Endodermal cell (in vitro differentiated cells): ENCODE data around the gene GGTLC2. TPM values are rescaled to one million over a fixed set of nuclear protein-coding genes. Genes with fewer than 3 reads are reported as not detected.

Experiments
- DNase-seq: peaks from one replicate; pipeline ENCODE4 v3.0.0-alpha.2; 2017
- H3K27ac ChIP-seq: 2 replicates; pipeline ENCODE4 v1.5.1; 2013; ENCODE audit warnings: mild to moderate bottlenecking, low read depth, low read length, moderate library complexity
- H3K27me3 ChIP-seq: 2 replicates; pipeline ENCODE4 v1.6.1; 2013; ENCODE audit warnings: mild to moderate bottlenecking, low read length, moderate library complexity; ENCODE audit not compliant: insufficient read depth, control insufficient read depth, poor library complexity, severe bottlenecking
- H3K36me3 ChIP-seq: 2 replicates; pipeline ENCODE4 v1.7.0; 2013; ENCODE audit warnings: mild to moderate bottlenecking, low read length, moderate library complexity; ENCODE audit not compliant: control insufficient read depth, insufficient read depth
- H3K4me1 ChIP-seq: one replicate; pipeline ENCODE4 v1.7.0; 2013; ENCODE audit warnings: low read length; ENCODE audit not compliant: control insufficient read depth, insufficient read depth
- H3K4me3 ChIP-seq: 2 replicates; pipeline ENCODE4 v1.5.1; 2013; ENCODE audit warnings: mild to moderate bottlenecking, low read length, moderate library complexity
- H3K9ac ChIP-seq: 2 replicates; pipeline ENCODE4 v1.6.1; 2013; ENCODE audit warnings: mild to moderate bottlenecking, low read length, moderate library complexity; ENCODE audit not compliant: poor library complexity, severe bottlenecking; ENCODE audit errors: extremely low read depth
- H3K9me3 ChIP-seq: 2 replicates; pipeline ENCODE4 v1.6.1; 2013; ENCODE audit warnings: mild to moderate bottlenecking, low read length, moderate library complexity; ENCODE audit not compliant: control insufficient read depth
- H3K27ac Mint-ChIP-seq: 2 replicates; pipeline ENCODE4 v1.8.0; 2020; ENCODE audit warnings: mixed read lengths
- H3K27me3 Mint-ChIP-seq: 2 replicates; pipeline ENCODE4 v1.8.0; 2021; ENCODE audit warnings: mild to moderate bottlenecking, mixed read lengths; ENCODE audit not compliant: insufficient read depth
- H3K36me3 Mint-ChIP-seq: 2 replicates; pipeline ENCODE4 v1.8.0; 2020; ENCODE audit warnings: low read depth, mixed read lengths
- H3K4me1 Mint-ChIP-seq: 2 replicates; pipeline ENCODE4 v1.8.0; 2020; ENCODE audit warnings: mixed read lengths
- H3K4me3 Mint-ChIP-seq: 2 replicates; pipeline ENCODE4 v1.8.0; 2020; ENCODE audit warnings: mild to moderate bottlenecking, moderate library complexity, mixed read lengths
- H3K9me3 Mint-ChIP-seq: 2 replicates; pipeline ENCODE4 v1.8.0; 2020; ENCODE audit warnings: mild to moderate bottlenecking, mixed read lengths
- WGBS, 2 experiments: methylation state at CpG; one replicate each; pipeline versions ENCODE4 v1.1.5 to v1.1.7; 2013; ENCODE audit warnings: missing lambda C conversion rate in 2 of 2, mixed read lengths in 1 of 2; ENCODE audit not compliant: insufficient coverage in 1 of 2, insufficient read length in 1 of 2; 5-methylcytosine and 5-hydroxymethylcytosine counted together
- total RNA-seq, 2 donors: library from RNA; stranded (reverse); fragmentation: NEBNext Ultra II Directional in 1 of 2; extraction: Animal tissue kit (Norgen Biotek cat#: 25700) in 1 of 2; gene quantifications; 2 replicates in 1 of 2; 3 replicates in 1 of 2; pipeline ENCODE4 v1.2.1, GENCODE V29; 2021
- TF ChIP-seq, protein P1 (sequence below): fragments of 200-600 bp; sonication (generic); conservative IDR thresholded peaks from 2 replicates; pipeline ENCODE4 v1.5.0; 2021; ENCODE audit warnings: antibody characterized with exemption, mild to moderate bottlenecking

Gene GGTLC2
- total RNA-seq, 2 donors from 2014 or later: not detected

DNA sequence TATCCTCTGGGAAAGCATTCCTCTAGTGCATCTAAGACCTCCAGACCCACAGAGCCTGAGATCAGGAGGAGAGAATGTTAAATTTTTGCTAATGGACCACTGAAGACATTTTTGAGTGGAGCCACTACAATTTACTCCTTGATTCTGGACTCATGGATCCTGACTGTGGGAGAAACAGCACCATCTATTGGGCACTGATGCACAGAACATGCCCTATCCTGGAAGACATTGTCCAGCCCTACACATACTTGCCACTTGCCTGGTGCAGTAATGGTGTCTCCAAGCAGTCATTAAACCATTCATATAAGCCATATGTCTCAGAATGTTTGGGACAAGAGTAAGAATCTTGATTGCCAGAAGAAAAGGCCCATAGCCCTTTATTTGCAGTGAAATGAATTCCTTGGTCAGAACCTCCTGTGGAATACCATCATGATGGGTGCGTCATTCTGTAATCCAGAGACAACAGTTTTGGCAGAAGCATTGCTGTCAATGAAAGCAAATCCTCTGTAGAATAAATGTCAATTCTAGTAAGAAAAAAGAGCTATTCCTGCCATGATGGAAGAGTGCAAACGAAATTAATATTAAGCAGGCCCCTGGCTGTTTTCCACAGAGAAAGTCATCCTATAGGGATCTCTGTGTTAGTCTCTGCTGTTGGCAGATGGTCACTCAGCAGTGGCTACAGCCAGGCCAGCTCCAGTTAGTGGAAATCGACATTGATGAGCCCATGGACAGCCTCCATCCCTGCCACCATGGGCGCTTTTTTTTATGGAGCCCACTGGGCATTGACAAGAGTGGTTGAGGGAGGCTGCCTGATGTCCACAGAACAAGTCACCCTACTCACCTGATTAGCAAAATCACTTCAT lies 43.5 kb downstream of the GGTLC2 start:
- no peaks in the 10 kb centered on the region for H3K9me3 Mint-ChIP-seq
- H3K36me3 ChIP-seq: no peaks in the 10 kb centered on the region
- no peak overlapping the region for H3K4me3 ChIP-seq
- no peaks in the 10 kb centered on the region for H3K36me3 Mint-ChIP-seq
- peak; percentile 73 for DNase-seq
- H3K27me3 ChIP-seq: peaks cover 9% of the 10 kb centered on the region
- no peaks in the 10 kb centered on the region for H3K4me1 Mint-ChIP-seq
- H3K4me1 ChIP-seq: no peaks in the 10 kb centered on the region
- 76 to 100% methylated on average over 1 to 4 of the region's 4 CpGs for WGBS, 2 experiments
- H3K9ac ChIP-seq: no peak overlapping the region
- H3K27ac Mint-ChIP-seq: no peak overlapping the region
- H3K4me3 Mint-ChIP-seq: no peak overlapping the region
- no peaks in the 10 kb centered on the region for H3K9me3 ChIP-seq
- TF ChIP-seq, protein P1, sequence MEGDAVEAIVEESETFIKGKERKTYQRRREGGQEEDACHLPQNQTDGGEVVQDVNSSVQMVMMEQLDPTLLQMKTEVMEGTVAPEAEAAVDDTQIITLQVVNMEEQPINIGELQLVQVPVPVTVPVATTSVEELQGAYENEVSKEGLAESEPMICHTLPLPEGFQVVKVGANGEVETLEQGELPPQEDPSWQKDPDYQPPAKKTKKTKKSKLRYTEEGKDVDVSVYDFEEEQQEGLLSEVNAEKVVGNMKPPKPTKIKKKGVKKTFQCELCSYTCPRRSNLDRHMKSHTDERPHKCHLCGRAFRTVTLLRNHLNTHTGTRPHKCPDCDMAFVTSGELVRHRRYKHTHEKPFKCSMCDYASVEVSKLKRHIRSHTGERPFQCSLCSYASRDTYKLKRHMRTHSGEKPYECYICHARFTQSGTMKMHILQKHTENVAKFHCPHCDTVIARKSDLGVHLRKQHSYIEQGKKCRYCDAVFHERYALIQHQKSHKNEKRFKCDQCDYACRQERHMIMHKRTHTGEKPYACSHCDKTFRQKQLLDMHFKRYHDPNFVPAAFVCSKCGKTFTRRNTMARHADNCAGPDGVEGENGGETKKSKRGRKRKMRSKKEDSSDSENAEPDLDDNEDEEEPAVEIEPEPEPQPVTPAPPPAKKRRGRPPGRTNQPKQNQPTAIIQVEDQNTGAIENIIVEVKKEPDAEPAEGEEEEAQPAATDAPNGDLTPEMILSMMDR: peak; percentile 84
- H3K27me3 Mint-ChIP-seq: peaks cover 47% of the 10 kb centered on the region
- H3K27ac ChIP-seq: no peak overlapping the region

DNA sequence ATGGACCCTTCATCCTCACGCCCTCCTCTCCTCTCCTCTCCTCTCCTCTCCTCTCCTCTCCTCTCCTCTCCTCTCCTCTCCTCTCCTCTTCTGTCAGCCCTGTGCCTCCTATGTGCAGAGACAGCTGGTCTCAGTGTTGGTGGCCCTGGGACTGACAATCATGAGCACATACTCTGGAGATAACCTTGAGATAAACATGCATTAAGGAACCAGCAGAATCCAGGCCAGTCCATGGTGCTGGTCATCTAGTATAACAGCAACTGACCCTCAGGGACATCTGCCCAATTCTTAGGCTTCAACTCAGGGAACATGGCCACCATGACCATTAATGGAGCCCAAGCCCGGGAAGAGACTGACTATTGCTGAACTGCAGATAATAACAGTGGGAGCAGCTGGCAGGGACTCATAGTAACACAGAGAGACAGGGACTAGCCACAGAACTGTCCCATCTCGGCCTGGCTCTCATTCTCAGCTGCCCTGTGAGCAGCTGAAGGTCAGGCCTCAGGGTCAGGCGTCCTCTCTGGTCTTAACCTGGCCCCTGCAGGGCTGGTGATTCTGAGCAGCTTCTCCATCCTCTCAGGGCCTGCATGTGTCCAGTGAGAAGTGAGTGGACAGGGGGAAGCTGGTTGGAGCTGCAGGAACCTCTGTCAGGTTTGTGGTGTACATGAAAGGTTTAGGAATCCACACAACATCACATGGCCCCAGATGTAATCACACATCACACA lies 45.4 kb downstream of the GGTLC2 start:
- no peaks in the 10 kb centered on the region for H3K4me1 Mint-ChIP-seq
- Histone ChIP-seq H3K9me3 (no peaks in the 10 kb centered on the region), H3K4me3 (no peak overlapping the region), H3K36me3 (no peaks in the 10 kb centered on the region), H3K27me3 (peaks cover 13% of the 10 kb centered on the region), H3K27ac (no peak overlapping the region), H3K9ac (no peak overlapping the region), H3K4me1 (no peaks in the 10 kb centered on the region)
- TF ChIP-seq, protein P1: no peak
- H3K9me3 Mint-ChIP-seq: no peaks in the 10 kb centered on the region
- 73 to 88% methylated on average over 2 to 3 of the region's 4 CpGs for WGBS, 2 experiments
- no peak overlapping the region for H3K4me3 Mint-ChIP-seq
- no peaks in the 10 kb centered on the region for H3K36me3 Mint-ChIP-seq
- DNase-seq: no peak
- peaks cover 59% of the 10 kb centered on the region for H3K27me3 Mint-ChIP-seq
- H3K27ac Mint-ChIP-seq: no peak overlapping the region

DNA sequence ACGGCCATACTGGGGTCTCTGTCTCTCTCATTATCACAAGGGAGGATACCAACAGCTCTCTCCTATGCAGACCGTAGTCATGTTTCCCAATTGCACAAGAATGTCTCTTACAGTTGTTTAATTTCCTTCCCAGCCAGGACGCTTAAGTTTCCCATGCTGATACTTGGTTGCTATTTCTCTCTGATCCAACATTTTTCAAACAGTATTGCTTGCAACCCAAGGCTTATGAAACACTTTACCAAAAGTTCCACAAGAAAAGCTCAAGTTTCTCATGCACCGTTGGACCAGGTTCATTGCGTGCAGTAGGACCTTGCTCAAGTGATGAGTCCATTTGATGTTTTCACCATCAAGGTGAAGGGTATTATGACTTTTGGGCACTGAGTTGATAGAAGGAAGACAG lies 46.6 kb downstream of the GGTLC2 start:
- H3K27ac Mint-ChIP-seq: no peak overlapping the region
- no peak overlapping the region for H3K4me3 Mint-ChIP-seq
- H3K27me3 ChIP-seq: peaks cover 13% of the 10 kb centered on the region
- no peaks in the 10 kb centered on the region for H3K9me3 Mint-ChIP-seq
- WGBS, 2 experiments: 81 to 86% methylated on average over 5 of the region's 5 CpGs
- no peak overlapping the region for H3K27ac ChIP-seq
- no peaks in the 10 kb centered on the region for H3K36me3 ChIP-seq
- no peaks in the 10 kb centered on the region for H3K9me3 ChIP-seq
- H3K9ac ChIP-seq: no peak overlapping the region
- no peaks in the 10 kb centered on the region for H3K4me1 ChIP-seq
- H3K4me1 Mint-ChIP-seq: no peaks in the 10 kb centered on the region
- peaks cover 68% of the 10 kb centered on the region for H3K27me3 Mint-ChIP-seq
- H3K36me3 Mint-ChIP-seq: no peaks in the 10 kb centered on the region
- DNase-seq: no peak
- no peak overlapping the region for H3K4me3 ChIP-seq
- TF ChIP-seq, protein P1: no peak
